SJCRH30 (cell line): Measurements from ENCODE around the gene GALK2. TPM values are rescaled to one million over a fixed set of nuclear protein-coding genes. Genes with fewer than 3 reads are reported as not detected.
"Not testable (repeated sequence)": the region's sequence is repeated elsewhere in the genome, so short reads cannot be mapped to it uniquely, and the experiment has no call there.

Source experiments
- DNase-seq, 2 experiments: peaks; one replicate each; pipeline ENCODE4 v3.0.0-alpha.2; 2015 to 2020
- H3K27ac ChIP-seq: fragments of 250-450 bp; sonication (Bioruptor Pico); 2 replicates; pipeline ENCODE4 v1.5.1; 2020; ENCODE audit warnings: mild to moderate bottlenecking, moderate library complexity
- H3K27me3 ChIP-seq: fragments of 250-450 bp; sonication (Bioruptor Pico); 2 replicates; pipeline ENCODE4 v1.5.1; 2020; ENCODE audit warnings: mild to moderate bottlenecking, moderate library complexity
- H3K36me3 ChIP-seq: fragments of 250-450 bp; sonication (Bioruptor Pico); 2 replicates; pipeline ENCODE4 v1.5.1; 2020; ENCODE audit warnings: mild to moderate bottlenecking, moderate library complexity
- H3K4me1 ChIP-seq: fragments of 250-450 bp; sonication (Bioruptor Pico); 2 replicates; pipeline ENCODE4 v1.5.1; 2020; ENCODE audit warnings: mild to moderate bottlenecking, moderate library complexity
- H3K4me3 ChIP-seq: fragments of 250-450 bp; sonication (Bioruptor Pico); 2 replicates; pipeline ENCODE4 v1.5.1; 2020; ENCODE audit warnings: mild to moderate bottlenecking, moderate library complexity
- H3K9me3 ChIP-seq: fragments of 250-450 bp; sonication (Bioruptor Pico); replicated peaks from 2 replicates; pipeline ENCODE4 v1.5.1; 2020; ENCODE audit warnings: mild to moderate bottlenecking, moderate library complexity
- total RNA-seq: library from RNA; depleted of rRNA; stranded (reverse); fragments of >200 nt; shearing (Covaris generic); gene quantifications from 2 replicates; pipeline ENCODE4 v1.2.3, GENCODE V29; 2014; rRNA removed

Gene GALK2
- total RNA-seq, 1 experiment from 2014 or later: 17.9 TPM

- H3K27me3 ChIP-seq, DNase-seq, H3K4me1 ChIP-seq: not testable (repeated sequence)
Measured at GRCh38 chr15:49354439-49354838, 184.4 kb downstream of the GALK2 start.

GRCh38 chr15:49361370-49361769 lies 191.3 kb downstream of the GALK2 start:
- no peak overlapping the region for H3K27ac ChIP-seq
- no peaks in the 10 kb centered on the region for H3K36me3 ChIP-seq
- no peaks in the 10 kb centered on the region for H3K4me1 ChIP-seq
- no peak for DNase-seq
- H3K27me3 ChIP-seq: no peaks in the 10 kb centered on the region
- H3K9me3 ChIP-seq: no peaks in the 10 kb centered on the region
- no peak overlapping the region for H3K4me3 ChIP-seq

More at GRCh38 chr15:49354439-49354838, 184.4 kb downstream of the GALK2 start:
- not testable (repeated sequence) for H3K27ac ChIP-seq, H3K36me3 ChIP-seq, H3K9me3 ChIP-seq, H3K4me3 ChIP-seq

GRCh38 chr15:49366496-49366895 lies 196.4 kb downstream of the GALK2 start:
- H3K4me3 ChIP-seq: no peak overlapping the region
- no peaks in the 10 kb centered on the region for H3K36me3 ChIP-seq
- H3K27me3 ChIP-seq: no peaks in the 10 kb centered on the region
- no peaks in the 10 kb centered on the region for H3K9me3 ChIP-seq
- H3K27ac ChIP-seq: no peak overlapping the region
- no peak for DNase-seq
- no peaks in the 10 kb centered on the region for H3K4me1 ChIP-seq

GRCh38 chr15:49370782-49371181 lies 200.7 kb downstream of the GALK2 start:
- no peaks in the 10 kb centered on the region for H3K36me3 ChIP-seq
- H3K9me3 ChIP-seq: no peaks in the 10 kb centered on the region
- no peaks in the 10 kb centered on the region for H3K27me3 ChIP-seq
- DNase-seq: peak in 1 of 2 experiments; percentile 10
- no peak overlapping the region for H3K4me3 ChIP-seq
- no peak overlapping the region for H3K27ac ChIP-seq
- no peaks in the 10 kb centered on the region for H3K4me1 ChIP-seq

- no peaks in the 10 kb centered on the region for H3K36me3 ChIP-seq
- no peak overlapping the region for H3K27ac ChIP-seq
- H3K9me3 ChIP-seq: no peaks in the 10 kb centered on the region
- no peaks in the 10 kb centered on the region for H3K4me1 ChIP-seq
- H3K4me3 ChIP-seq: no peak overlapping the region
- no peak for DNase-seq
- H3K27me3 ChIP-seq: no peaks in the 10 kb centered on the region
Measured at GRCh38 chr15:49372366-49372765, 202.3 kb downstream of the GALK2 start.

- Histone ChIP-seq H3K4me3 (no peak overlapping the region), H3K9me3 (no peaks in the 10 kb centered on the region), H3K4me1 (no peaks in the 10 kb centered on the region), H3K36me3 (no peaks in the 10 kb centered on the region), H3K27me3 (no peaks in the 10 kb centered on the region), H3K27ac (no peak overlapping the region)
- no peak for DNase-seq
Measured at GRCh38 chr15:49379996-49380395, 209.9 kb downstream of the GALK2 start.

GRCh38 chr15:49380912-49381311 lies 210.9 kb downstream of the GALK2 start:
- H3K4me1 ChIP-seq: no peaks in the 10 kb centered on the region
- DNase-seq: no peak
- no peaks in the 10 kb centered on the region for H3K27me3 ChIP-seq
- no peaks in the 10 kb centered on the region for H3K36me3 ChIP-seq
- no peak overlapping the region for H3K4me3 ChIP-seq
- H3K9me3 ChIP-seq: no peaks in the 10 kb centered on the region
- no peak overlapping the region for H3K27ac ChIP-seq

Other genes starting within 250 kb of the GALK2 start
- gene SHC4, start 206.3 kb upstream of the GALK2 start, total RNA-seq: 1.2 and 1.8 TPM in 2 replicates
- gene SECISBP2L, start 123.8 kb upstream of the GALK2 start, total RNA-seq: 19.3 and 23.5 TPM in 2 replicates
- 85.8 and 103 TPM in 2 replicates for gene COPS2, start 14.6 kb upstream of the GALK2 start, total RNA-seq